Cardiac ventricle fibroblast (primary cell): ENCODE results near the gene ZDHHC24. TPM values are rescaled to one million over a fixed set of nuclear protein-coding genes. Genes with fewer than 3 reads are reported as not detected.

ENCODE experiments used
- total RNA-seq: library from RNA; depleted of rRNA; stranded (reverse); fragments of >200 nt; gene quantifications from 2 replicates; pipeline ENCODE4 v1.2.3, GENCODE V29; 2015

The ZDHHC24 gene, protein sequence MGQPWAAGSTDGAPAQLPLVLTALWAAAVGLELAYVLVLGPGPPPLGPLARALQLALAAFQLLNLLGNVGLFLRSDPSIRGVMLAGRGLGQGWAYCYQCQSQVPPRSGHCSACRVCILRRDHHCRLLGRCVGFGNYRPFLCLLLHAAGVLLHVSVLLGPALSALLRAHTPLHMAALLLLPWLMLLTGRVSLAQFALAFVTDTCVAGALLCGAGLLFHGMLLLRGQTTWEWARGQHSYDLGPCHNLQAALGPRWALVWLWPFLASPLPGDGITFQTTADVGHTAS
- total RNA-seq, result 17.5 and 19.3 TPM in 2 replicates

DNA sequence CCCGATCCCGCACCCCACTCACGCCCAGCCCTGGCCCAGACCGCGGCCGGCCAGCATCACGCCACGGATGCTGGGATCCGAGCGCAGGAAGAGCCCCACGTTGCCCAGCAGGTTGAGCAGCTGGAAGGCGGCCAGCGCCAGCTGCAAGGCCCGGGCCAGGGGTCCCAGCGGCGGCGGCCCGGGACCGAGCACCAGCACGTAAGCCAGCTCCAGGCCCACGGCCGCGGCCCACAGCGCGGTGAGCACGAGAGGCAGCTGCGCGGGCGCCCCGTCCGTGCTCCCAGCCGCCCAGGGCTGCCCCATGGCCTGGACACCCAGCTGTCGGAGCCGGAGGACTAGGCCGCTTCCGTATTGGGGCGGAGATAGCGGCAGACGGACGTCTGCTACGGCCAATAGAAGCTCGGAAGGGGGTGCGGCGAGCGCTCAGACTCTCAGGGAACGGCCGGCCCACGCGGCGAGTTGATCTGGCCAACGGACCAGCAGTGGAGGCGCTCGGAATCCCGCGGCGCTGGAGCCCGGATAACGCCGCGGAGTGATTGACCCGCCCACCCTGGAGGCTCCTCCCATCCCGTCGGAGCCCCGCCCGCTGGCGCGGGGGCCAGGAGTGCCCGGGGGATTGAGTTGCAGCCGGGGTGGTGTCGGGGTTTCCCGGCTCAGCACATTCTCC lies at the start of gene ZDHHC24:
Gene ZDHHC24, minus strand, starts transcription at position 348 of the 667 bp plus-strand sequence. Its CDS starts 45 bp downstream, at position 303.

DNA sequence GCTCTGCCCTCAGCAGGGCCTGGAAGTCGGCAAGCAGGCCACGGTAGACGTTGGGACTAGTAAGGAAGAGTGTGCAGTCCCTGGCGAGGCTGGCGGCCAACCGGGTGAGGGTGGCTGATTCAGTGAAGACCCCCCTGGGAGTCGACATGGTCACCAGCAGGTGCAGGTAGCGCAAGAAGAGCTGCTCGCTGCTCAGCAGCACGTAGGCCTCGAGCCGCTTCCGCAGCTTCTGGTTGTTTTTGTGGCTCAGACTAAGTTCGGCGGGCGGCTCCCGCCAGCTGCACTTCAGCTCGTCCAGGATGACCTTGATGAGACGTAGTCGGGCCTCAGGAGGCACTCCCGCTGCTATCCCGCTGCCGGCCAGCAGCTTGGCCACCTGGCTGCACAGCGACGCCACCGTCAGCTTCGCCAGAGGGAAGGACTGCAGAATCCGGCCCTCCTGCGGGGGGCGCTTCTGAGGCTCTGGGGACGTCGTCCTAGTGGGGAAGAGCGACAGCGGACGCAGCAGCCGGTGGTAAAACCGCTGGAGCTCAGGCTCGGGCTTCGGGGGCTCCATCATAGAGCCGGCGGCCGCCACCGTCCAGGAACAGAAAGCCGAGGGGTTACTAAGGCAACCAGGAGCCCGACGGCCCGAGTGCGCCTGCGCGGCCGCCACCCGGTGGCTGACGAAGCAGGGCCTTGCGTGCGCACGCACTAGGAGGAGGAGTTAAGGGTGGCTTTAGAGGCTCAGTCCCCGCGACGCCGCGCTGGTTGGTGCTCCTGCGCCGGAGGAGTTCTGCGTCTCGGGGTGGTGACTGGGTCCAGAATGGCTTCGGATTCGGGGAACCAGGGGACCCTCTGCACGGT lies 46.8 kb upstream of the ZDHHC24 start, which contains the start of the genes CCDC87 and CCS:
Gene CCDC87, minus strand, starts transcription at position 607 of the 846 bp plus-strand sequence. Its CDS starts 48 bp downstream, at position 559.
Gene CCS, plus strand, starts transcription at position 729 of the 846 bp plus-strand sequence. Its CDS starts 77 bp downstream, at position 806.

DNA sequence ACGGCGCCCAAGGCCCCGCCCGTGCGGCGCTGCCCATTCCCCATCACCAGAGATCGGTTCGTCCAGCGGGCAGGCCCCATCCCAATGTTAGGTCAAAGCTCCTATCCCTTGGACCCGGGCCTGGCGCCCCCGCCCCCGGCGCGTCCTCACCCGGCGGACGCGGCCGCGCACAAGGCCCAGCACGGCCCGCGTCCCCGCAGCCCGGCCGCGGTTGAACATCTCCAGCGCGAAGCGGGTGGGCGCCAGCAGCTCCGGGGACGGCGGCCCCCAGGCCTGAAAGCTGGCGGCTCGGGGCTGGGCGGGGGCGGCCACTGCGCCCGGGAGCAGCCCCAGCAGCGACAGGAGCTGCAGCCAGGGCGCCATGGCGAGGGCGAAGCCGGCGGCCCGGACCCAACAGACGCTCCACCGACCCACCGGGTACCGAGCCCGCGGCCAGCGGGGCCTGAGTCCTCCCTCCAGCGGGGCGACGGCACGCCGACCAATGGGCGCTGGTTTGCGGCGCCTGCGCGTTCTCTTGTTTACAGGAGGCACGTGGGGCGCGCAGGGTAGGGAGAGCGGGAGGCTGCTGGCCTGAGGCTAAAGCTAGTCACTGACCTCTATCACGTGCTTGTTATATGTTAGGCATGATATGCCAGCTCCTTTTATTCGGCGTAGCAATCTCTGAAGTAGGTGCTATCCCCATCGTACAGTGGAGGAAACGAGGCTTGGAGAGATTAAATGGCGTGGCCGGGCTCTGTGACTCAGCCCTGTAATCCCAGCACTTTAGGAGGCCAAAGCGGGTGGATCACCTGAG lies 22.5 kb upstream of the ZDHHC24 start, which contains the start of gene CTSF:
Gene CTSF, minus strand, starts transcription at position 483 of the 793 bp plus-strand sequence. Its CDS starts 120 bp downstream, at position 363.

DNA sequence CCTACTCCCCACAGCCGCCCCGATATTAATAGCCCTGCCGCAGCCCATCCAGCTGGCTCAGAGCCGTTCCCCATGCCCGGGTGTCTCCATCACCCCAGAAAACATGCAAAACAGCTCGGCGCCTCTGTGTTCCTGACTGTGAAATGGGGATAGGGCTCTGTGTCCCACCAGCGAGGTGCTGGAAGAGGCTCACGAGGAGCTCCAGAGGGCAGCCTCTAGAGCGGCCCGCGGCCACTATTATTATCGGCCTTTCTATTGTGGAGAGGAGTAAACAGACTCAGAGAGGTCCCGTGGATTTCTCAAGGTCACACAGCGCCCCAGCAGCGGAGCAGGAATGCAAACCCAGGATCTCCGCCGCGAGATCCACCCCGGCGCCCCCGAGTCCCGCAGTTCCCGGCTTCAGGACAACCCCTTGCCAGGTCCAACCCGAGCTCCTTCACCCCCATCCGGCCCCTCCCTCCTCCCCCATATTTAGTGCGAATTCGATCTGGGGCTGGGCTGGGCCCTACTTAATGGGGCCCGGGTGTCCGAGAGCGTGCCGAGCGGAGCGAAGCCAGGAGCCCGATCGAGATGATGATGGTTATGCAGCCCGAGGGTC lies 619 bp upstream of the ZDHHC24 start, which contains the start of gene ACTN3:
Gene ACTN3, plus strand, starts transcription at position 536 of the 598 bp plus-strand sequence. Its CDS starts 35 bp downstream, at position 571.

DNA sequence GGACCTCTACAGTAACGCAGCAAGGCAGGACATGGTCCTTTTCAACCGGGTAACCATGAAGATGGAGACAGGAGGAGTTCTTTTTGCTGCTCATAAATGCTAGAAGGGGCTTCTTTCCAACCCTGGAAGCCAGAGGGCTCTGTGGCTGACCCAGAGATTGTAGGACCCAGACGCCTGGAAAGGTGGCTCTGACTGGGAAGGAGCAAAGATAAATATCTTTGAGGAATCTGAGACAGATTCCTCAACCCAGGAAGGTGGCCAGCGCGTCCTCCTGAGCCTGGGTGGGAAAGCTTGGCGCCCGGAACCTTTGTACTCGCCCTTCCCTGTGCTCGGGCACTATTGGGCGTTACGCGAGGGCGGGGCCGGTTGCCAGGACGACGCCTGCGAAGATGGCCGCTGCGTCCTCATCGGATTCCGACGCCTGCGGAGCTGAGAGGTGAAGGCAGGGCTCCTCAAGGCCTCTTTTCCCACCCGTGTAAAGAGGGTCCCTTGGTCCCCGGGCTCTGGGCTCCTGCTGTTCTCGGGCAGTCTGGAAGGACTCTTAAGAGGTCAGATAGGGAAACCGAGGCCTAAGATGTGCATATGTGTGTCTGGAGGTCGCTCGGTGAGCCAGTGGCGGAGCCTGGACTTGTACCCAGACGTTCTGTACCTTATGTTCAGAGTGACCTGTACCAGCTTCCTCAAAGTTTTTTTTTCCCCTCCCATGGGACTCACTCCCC lies 35.4 kb downstream of the ZDHHC24 start, which contains the start of gene BBS1:
Gene BBS1, plus strand, starts transcription at position 365 of the 719 bp plus-strand sequence. Its CDS starts 25 bp downstream, at position 390.

DNA sequence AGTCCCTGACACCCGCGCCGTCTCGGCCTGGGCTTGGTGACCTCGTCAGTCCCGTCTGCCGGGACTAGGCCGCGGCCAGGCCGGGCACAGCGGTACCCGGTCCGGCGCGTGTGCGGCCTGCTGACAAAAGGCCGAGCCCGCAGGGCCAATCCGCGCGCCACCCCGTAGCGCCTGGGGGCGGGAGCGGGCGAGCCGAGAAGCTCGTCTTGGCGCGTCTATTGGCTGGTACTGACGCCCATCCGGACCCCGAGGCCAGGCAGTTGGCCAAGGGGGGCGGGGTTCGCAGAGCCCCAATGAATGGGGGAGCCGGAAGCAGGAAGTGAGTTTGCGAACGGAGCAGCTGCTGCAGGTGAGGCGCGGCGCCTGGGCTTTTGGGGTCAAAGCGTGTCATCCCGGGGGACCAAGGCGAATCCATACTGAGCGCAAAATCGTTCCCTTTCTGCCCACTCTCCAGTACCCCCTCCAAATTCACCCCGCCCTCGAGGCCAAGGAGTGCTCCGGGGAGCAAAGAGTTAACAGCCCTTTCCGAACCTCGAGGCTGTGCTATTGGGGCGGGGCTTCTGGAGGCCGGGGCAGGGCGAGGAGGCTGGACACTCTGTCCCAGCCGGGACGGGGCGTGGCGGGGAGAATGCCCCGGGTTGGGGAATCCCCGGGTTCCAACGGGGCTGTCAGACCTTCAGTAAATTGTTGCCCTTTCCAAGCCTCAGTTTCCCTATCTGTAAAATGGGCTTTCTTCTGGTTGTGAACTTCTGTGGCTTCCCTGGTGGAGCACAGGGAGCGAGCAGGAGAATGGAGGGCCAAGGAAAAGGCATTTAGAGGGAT lies 65.5 kb downstream of the ZDHHC24 start, which contains the start of gene DPP3:
Gene DPP3, plus strand, starts transcription at position 318 of the 822 bp plus-strand sequence. CDS start 1,767 bp downstream, outside the sequence.

Other genes starting within 250 kb of the ZDHHC24 start
- gene CD248, start 229.0 kb downstream of the ZDHHC24 start, total RNA-seq, result 258 and 278 TPM in 2 replicates
- 18.1 and 24.7 TPM in 2 replicates for gene RIN1, start 209.6 kb downstream of the ZDHHC24 start, total RNA-seq
- 29.3 and 43.7 TPM in 2 replicates for gene BRMS1, start 200.9 kb downstream of the ZDHHC24 start, total RNA-seq
- gene B4GAT1, start 198.4 kb downstream of the ZDHHC24 start, total RNA-seq, result 28.5 and 35.6 TPM in 2 replicates
- 0.20 TPM in 1 of 2 replicates, not detected in the other for gene SLC29A2, start 174.3 kb downstream of the ZDHHC24 start, total RNA-seq
- gene NPAS4, start 125.0 kb downstream of the ZDHHC24 start, total RNA-seq, result not detected in 2 replicates
- 47.5 and 49.5 TPM in 2 replicates for gene MRPL11, start 107.2 kb downstream of the ZDHHC24 start, total RNA-seq
- gene PELI3, start 79.1 kb downstream of the ZDHHC24 start, total RNA-seq, result 6.8 and 9.0 TPM in 2 replicates
- gene DPP3, start 65.6 kb downstream of the ZDHHC24 start, total RNA-seq, result 16.1 and 20.1 TPM in 2 replicates
- 39.4 and 49.4 TPM in 2 replicates for gene BBS1, start 35.4 kb downstream of the ZDHHC24 start, total RNA-seq
- gene ACTN3, start 855 bp upstream of the ZDHHC24 start, total RNA-seq, result 0.06 TPM in 1 of 2 replicates, not detected in the other
- 105 and 122 TPM in 2 replicates for gene CTSF, start 22.6 kb upstream of the ZDHHC24 start, total RNA-seq
- 0.44 and 1.3 TPM in 2 replicates for gene CCDC87, start 47.0 kb upstream of the ZDHHC24 start, total RNA-seq
- 55.0 and 56.5 TPM in 2 replicates for gene CCS, start 47.1 kb upstream of the ZDHHC24 start, total RNA-seq
- gene RBM14, start 70.6 kb upstream of the ZDHHC24 start, total RNA-seq, result 23.3 and 27.1 TPM in 2 replicates
- 70.0 and 93.0 TPM in 2 replicates for gene RBM4, start 92.7 kb upstream of the ZDHHC24 start, total RNA-seq
- gene RBM4B, start 131.8 kb upstream of the ZDHHC24 start, total RNA-seq, result 14.9 and 16.4 TPM in 2 replicates
- gene SPTBN2, start 183.2 kb upstream of the ZDHHC24 start, total RNA-seq, result 1.4 and 5.1 TPM in 2 replicates